K562 (cell line): ENCODE results near the gene ATAD3B. TPM values are rescaled to one million over a fixed set of nuclear protein-coding genes. Genes with fewer than 3 reads are reported as not detected.
"Not testable (repeated sequence)": the region's sequence is repeated elsewhere in the genome, so short reads cannot be mapped to it uniquely, and the experiment has no call there.

Experiments used
- ATAC-seq: fragments of 200-7000 bp; cut with Tn5 transposase; 3 replicates; pipeline ENCODE4 v1.9.1; 2020; ENCODE audit warnings: moderate library complexity
- BruUV-seq: library from RNA; stranded (reverse); fragments of 400-500 nt; replicated peaks from 2 replicates; lab custom pipeline; 2021; lab: Mats Ljungman, UMichigan
- CTCF ChIA-PET: fragments of 300-600 bp; formaldehyde crosslinking; extraction: SDS; loops from one replicate; lab custom pipeline; 2021; ENCODE audit warnings: low intra/inter-chr PET ratio; lab: Yijun Ruan, JAX
- POLR2A ChIA-PET: fragments of 300-600, 350-650 bp; sonication (Branson Sonifier 250); formaldehyde crosslinking; extraction: SDS; loops from one replicate; lab custom pipeline; 2021; ENCODE audit warnings: antibody characterized with exemption, inconsistent platforms; lab: Yijun Ruan, JAX
- DNase-seq, 4 experiments: peaks; one replicate each; pipeline versions ENCODE4 v3.0.0 to v3.0.0-alpha.2; 2011 to 2018; ENCODE audit warnings: low spot score in 3 of 4, mixed read lengths in 3 of 4; ENCODE audit errors: extremely low read depth in 1 of 4
- FAIRE-seq: peaks from 2 replicates; lab custom pipeline; 2011; peaks lifted over from hg19 to GRCh38; lab: Jason Lieb, UNC
- H2AFZ ChIP-seq: 2 replicates; pipeline ENCODE4 v1.6.0; 2011; ENCODE audit warnings: low read depth, low read length, control low read depth, inconsistent platforms
- H3K27ac ChIP-seq: fragments of 200-600 bp; 3 replicates; pipeline ENCODE4 v1.8.0; 2011; ENCODE audit warnings: low read depth, mild to moderate bottlenecking, control low read depth, inconsistent platforms, low read length, moderate library complexity, mixed read lengths; ENCODE audit errors: extremely low read depth
- H3K27me3 ChIP-seq, 2 experiments: fragments of 300-600 bp in 1 of 2; 2 replicates in 1 of 2; 3 replicates in 1 of 2; pipeline versions ENCODE4 v1.6.0 to v1.8.0; 2011; ENCODE audit warnings: inconsistent platforms in 2 of 2, low read length in 2 of 2, mild to moderate bottlenecking in 1 of 2, mixed read lengths in 1 of 2, moderate library complexity in 1 of 2; ENCODE audit not compliant: control insufficient read depth in 2 of 2, insufficient read depth in 2 of 2
- H3K36me3 ChIP-seq: fragments of 300-600 bp; 3 replicates; pipeline ENCODE4 v1.8.0; 2011; ENCODE audit warnings: mild to moderate bottlenecking, low read length, inconsistent platforms; ENCODE audit not compliant: control insufficient read depth, insufficient read depth
- H3K4me1 ChIP-seq, 2 experiments: fragments of 200-600 bp in 1 of 2; replicated peaks in 1 of 2; 2 replicates in 1 of 2; 3 replicates in 1 of 2; pipeline versions ENCODE4 v1.5.1 to v1.8.0; 2011; ENCODE audit warnings: inconsistent platforms in 2 of 2, low read length in 2 of 2, mild to moderate bottlenecking in 1 of 2, mixed read lengths in 1 of 2, moderate library complexity in 1 of 2; ENCODE audit not compliant: control insufficient read depth in 2 of 2, insufficient read depth in 2 of 2
- H3K4me2 ChIP-seq: 2 replicates; pipeline ENCODE4 v1.6.1; 2011; ENCODE audit warnings: low read length, control low read depth, inconsistent platforms, mixed read lengths; ENCODE audit not compliant: insufficient read depth
- H3K4me3 ChIP-seq: fragments of 200-600 bp; sonication (generic), shearing (Covaris generic); 2 replicates; pipeline ENCODE4 v1.5.1; 2016; ENCODE audit warnings: control low read depth, inconsistent platforms
- H3K79me2 ChIP-seq: fragments of 200-600 bp; 3 replicates; pipeline ENCODE4 v1.8.0; 2011; ENCODE audit warnings: low read length, inconsistent platforms; ENCODE audit not compliant: control insufficient read depth, insufficient read depth
- H3K9ac ChIP-seq, 2 experiments: 2 replicates each; pipeline versions ENCODE4 v1.6.0 to v1.6.1; 2011; ENCODE audit warnings: low read depth in 2 of 2, low read length in 2 of 2, control low read depth in 1 of 2, inconsistent platforms in 1 of 2, mild to moderate bottlenecking in 1 of 2, mixed read lengths in 1 of 2; ENCODE audit not compliant: insufficient read depth in 1 of 2
- H3K9me1 ChIP-seq: one replicate; pipeline ENCODE4 v1.6.0; 2011; ENCODE audit warnings: inconsistent platforms, mild to moderate bottlenecking, low read length, moderate library complexity; ENCODE audit not compliant: control insufficient read depth, insufficient read depth
- H3K9me3 ChIP-seq: replicated peaks from 2 replicates; pipeline ENCODE4 v1.5.1; 2011; ENCODE audit warnings: low read depth, low read length, inconsistent platforms; ENCODE audit not compliant: control insufficient read depth, insufficient read depth
- H4K20me1 ChIP-seq: replicated peaks from 2 replicates; pipeline ENCODE4 v1.6.1; 2011; ENCODE audit warnings: low read length, inconsistent platforms, mixed read lengths; ENCODE audit not compliant: control insufficient read depth, insufficient read depth
- ARID4B ChIP-seq: sonication (generic); formaldehyde crosslinking; IDR thresholded peaks from 2 replicates; pipeline ENCODE4 v1.8.0; 2022; ENCODE audit warnings: mild to moderate bottlenecking, missing genetic modification reagents
- ATF3 ChIP-seq, 2 experiments: fragments of 450-650 bp in 1 of 2; sonication (generic) in 1 of 2; formaldehyde crosslinking in 1 of 2; IDR thresholded peaks in 1 of 2; conservative IDR thresholded peaks in 1 of 2; 2 replicates each; pipeline versions ENCODE4 v1.6.1 to v1.8.1; 2016 to 2023; ENCODE audit warnings: mild to moderate bottlenecking in 2 of 2, moderate library complexity in 2 of 2, inconsistent platforms in 1 of 2, missing genetic modification reagents in 1 of 2
- CXXC5 ChIP-seq: fragments of 250-450 bp; sonication (Bioruptor Pico); IDR thresholded peaks from 2 replicates; pipeline ENCODE4 v1.8.0; 2022; ENCODE audit warnings: inconsistent platforms, mild to moderate bottlenecking, moderate library complexity
- EP400 ChIP-seq: fragments of 450-650 bp; IDR thresholded peaks from 2 replicates; pipeline ENCODE4 v1.6.1; 2017; ENCODE audit warnings: antibody characterized with exemption, mild to moderate bottlenecking, moderate library complexity
- ETV1 ChIP-seq: fragments of 450-650 bp; conservative IDR thresholded peaks from 2 replicates; pipeline ENCODE4 v1.6.1; 2016; ENCODE audit warnings: missing genetic modification characterization, control low read depth, low read depth, missing compliant biosample characterization
- GABPA ChIP-seq: fragments of 200-800 bp; sonication (Bioruptor generic); conservative IDR thresholded peaks from 2 replicates; pipeline ENCODE4 v1.6.1; 2016; ENCODE audit warnings: low read depth, missing genetic modification characterization, missing compliant biosample characterization
- HNRNPLL ChIP-seq: fragments of 200-400 bp; formaldehyde crosslinking; IDR thresholded peaks from 2 replicates; pipeline ENCODE4 v1.6.1; 2017; ENCODE audit warnings: low read length, low read depth, mild to moderate bottlenecking; ENCODE audit not compliant: poor library complexity, severe bottlenecking
- L3MBTL2 ChIP-seq: fragments of 450-650 bp; IDR thresholded peaks from 2 replicates; pipeline ENCODE4 v1.6.1; 2016; ENCODE audit warnings: mild to moderate bottlenecking, moderate library complexity
- RAD21 ChIP-seq, 2 experiments: fragments of 250-450 bp in 1 of 2; fragments of 450-650 bp in 1 of 2; sonication (Bioruptor Pico) in 1 of 2; formaldehyde crosslinking in 1 of 2; IDR thresholded peaks in 1 of 2; conservative IDR thresholded peaks in 1 of 2; 2 replicates each; pipeline versions ENCODE4 v1.4.0 to v1.8.0; 2020 to 2022; ENCODE audit warnings: mild to moderate bottlenecking in 2 of 2, moderate library complexity in 1 of 2
- RBFOX2 ChIP-seq: fragments of 200-400 bp; formaldehyde crosslinking; IDR thresholded peaks from 2 replicates; pipeline ENCODE4 v1.6.1; 2017; ENCODE audit warnings: low read depth, mild to moderate bottlenecking, low read length, moderate library complexity
- SP1 ChIP-seq: sonication (generic); formaldehyde crosslinking; IDR thresholded peaks from 2 replicates; pipeline ENCODE4 v1.8.1; 2022; ENCODE audit warnings: mild to moderate bottlenecking, missing genetic modification reagents
- VEZF1 ChIP-seq: fragments of 200-800 bp; sonication (Bioruptor generic); IDR thresholded peaks from 2 replicates; pipeline ENCODE4 v1.6.1; 2017; ENCODE audit warnings: missing genetic modification characterization, missing compliant biosample characterization
- WGBS: fragments of 100-300 bp; shearing (Covaris generic); methylation state at CpG from one replicate; pipeline ENCODE4 v1.1.6; 2016; ENCODE audit warnings: low coverage, mixed read lengths; ENCODE audit not compliant: insufficient coverage; ENCODE audit errors: missing lambda C conversion rate; 5-methylcytosine and 5-hydroxymethylcytosine counted together
- in situ Hi-C: fragments of 300-500 bp; cut with MboI; formaldehyde crosslinking; loops from 4 replicates; pipeline ENCODE4 v1.15.0; 2018; ENCODE audit warnings: inconsistent platforms, mixed read lengths
- intact Hi-C: fragments of 100-400 bp; cut with micrococcal nuclease; formaldehyde crosslinking; loops from 2 replicates; pipeline ENCODE4 v1.14.2; 2022
- polyA plus RNA-seq, 8 experiments: library from polyadenylated mRNA; depleted of rRNA in 4 of 8; stranded (reverse) in 5 of 8; unstranded in 3 of 8; fragments of >200 nt; fragmentation: Nextera tagmentation in 2 of 8; fragmentation: Illumina TruSeq in 1 of 8; extraction: Ambion mirVana in 2 of 8; extraction: Trizol in 1 of 8; gene quantifications; 2 replicates each; pipeline versions ENCODE4 v1.2.1 to v1.2.3, GENCODE V29; 2011 to 2014; ENCODE audit warnings: inconsistent platforms in 1 of 8, missing spikeins in 1 of 8
- total RNA-seq, 7 experiments: library from RNA; depleted of rRNA in 6 of 7; stranded (reverse); fragments of >200 nt in 6 of 7; fragmentation: Illumina TruSeq in 2 of 7; extraction: Trizol in 2 of 7; gene quantifications; 2 replicates each; pipeline versions ENCODE4 v1.2.1 to v1.2.3, GENCODE V29; 2011 to 2021; ENCODE audit warnings: low replicate concordance in 1 of 7

ATAD3B gene
- total and polyA plus RNA-seq, 9 of the 15 experiments (the other 6 are each of a cell fraction or from before 2014, with no cell fraction given), result 0.07 to 113 (median 27.7) TPM

GRCh38 chr1:1505366-1505798, 33.8 kb downstream of the ATAD3B start:
- CTCF ChIA-PET, result interaction anchor here (1.4 kb wide), 1 partner anchor 156 kb away, joined by 5 read pairs; the partner anchor contains the start of gene DVL1
- H3K9me1 ChIP-seq; H4K20me1 ChIP-seq; H3K27me3 ChIP-seq; H3K79me2 ChIP-seq; H3K4me3 ChIP-seq; H3K9me3 ChIP-seq; in situ Hi-C loops; BruUV-seq; H3K36me3 ChIP-seq; TF ChIP-seq ATF3 (CRISPR knock-in tag; conservative IDR thresholded peaks at IDR 0.05): not testable (repeated sequence)
- peak; percentile 91 for ATAC-seq
- WGBS, result 4% methylated on average over 12 of the region's 22 CpGs
- DNase-seq, result peak in 1 of 4 experiments; percentile 76
- H2AFZ ChIP-seq, result peak overlapping the region; percentile 69
- POLR2A ChIA-PET, result interaction anchor here (0.6 to 2.0 kb wide), 7 partner anchors 14 to 222 kb away, joined by 3 to 11 read pairs (median 3); partner anchors contain the start of gene AURKAIP1
- intact Hi-C loops, result loop anchor here (10.0 kb wide), 1 partner anchor 131 kb away; the partner anchor contains the start of gene AURKAIP1
- peaks cover 8 to 15% of the 10 kb centered on the region in 2 experiments; a peak in 3 of 5 replicates for H3K4me1 ChIP-seq
- FAIRE-seq, result peak; percentile 91
- H3K9ac ChIP-seq, result peak overlapping the region; percentile 20 to 48; a peak in 1 of 4 replicates
- peak overlapping the region; percentile 74 for H3K27ac ChIP-seq
- H3K4me2 ChIP-seq, result peak overlapping the region; percentile 67
- TF ChIP-seq GABPA (tag) (peak; percentile 82), RBFOX2 (peak; percentile 48; the same call in 1 of the 2 replicates), ATF3 (IDR thresholded peaks at IDR 0.05) (0 out of 2 replicates have a peak, but pooled peaks have one; percentile 3), EP400 (peak; percentile 45; the same call in 1 of the 2 replicates), HNRNPLL (peak; percentile 20), ETV1 (tag) (peak; percentile 94), RAD21 (CRISPR knock-in tag; conservative IDR thresholded peaks at IDR 0.05 in 1 of 2, IDR thresholded peaks at IDR 0.05 in 1 of 2) (peak; percentile 68 to 76), CXXC5 (peak; percentile 38), SP1 (CRISPR knock-in tag) (peak; percentile 0; the same call in 1 of the 2 replicates), L3MBTL2 (0 out of 2 replicates have a peak, but pooled peaks have one; percentile 42), ARID4B (CRISPR knock-in tag) (0 out of 2 replicates have a peak, but pooled peaks have one; percentile 57), VEZF1 (CRISPR knock-in tag) (peak; percentile 58)
